Caco-2 (cell line): ENCODE results near the gene SMYD3. TPM values are rescaled to one million over a fixed set of nuclear protein-coding genes. Genes with fewer than 3 reads are reported as not detected.
"Not testable (repeated sequence)": the region's sequence is repeated elsewhere in the genome, so short reads cannot be mapped to it uniquely, and the experiment has no call there.

Source experiments
- BruUV-seq: library from RNA; stranded (reverse); fragments of 400-500 nt; replicated peaks from 2 replicates; lab custom pipeline; 2021; lab: Mats Ljungman, UMichigan
- CTCF ChIA-PET: fragments of 300-600 bp; sonication (Branson Sonifier 250); formaldehyde crosslinking; loops from one replicate; lab custom pipeline; 2022; ENCODE audit warnings: antibody characterized with exemption; lab: Charles Lee
- POLR2A ChIA-PET: fragments of 300-600 bp; sonication (Branson Sonifier 250); formaldehyde crosslinking; loops from one replicate; lab custom pipeline; 2022; ENCODE audit warnings: antibody characterized with exemption; lab: Charles Lee
- DNase-seq, 2 experiments: peaks; one replicate each; pipeline versions ENCODE4 v3.0.0 to v3.0.0-alpha.2; 2020 to 2022
- H3K27me3 ChIP-seq: replicated peaks from 2 replicates; pipeline ENCODE4 v1.6.0; 2011; ENCODE audit warnings: low read length; ENCODE audit not compliant: control insufficient read depth, insufficient read depth
- H3K36me3 ChIP-seq: 2 replicates; pipeline ENCODE4 v1.5.1; 2011; ENCODE audit warnings: low read length; ENCODE audit not compliant: control insufficient read depth, insufficient read depth
- H3K4me1 ChIP-seq: fragments of 250-450 bp; sonication (Bioruptor Pico); 2 replicates; pipeline ENCODE4 v1.5.1; 2020; ENCODE audit warnings: mild to moderate bottlenecking
- H3K4me3 ChIP-seq: 2 replicates; pipeline ENCODE4 v1.5.1; 2011; ENCODE audit warnings: low read depth, mild to moderate bottlenecking, control low read depth, low read length
- H3K9me3 ChIP-seq: fragments of 250-450 bp; sonication (Bioruptor Pico); 2 replicates; pipeline ENCODE4 v1.5.1; 2020; ENCODE audit warnings: mild to moderate bottlenecking, moderate library complexity
- H3K27ac Mint-ChIP-seq: one replicate; pipeline ENCODE4 v1.8.0; 2022; ENCODE audit warnings: mixed read lengths; ENCODE audit not compliant: unreplicated experiment
- H3K27me3 Mint-ChIP-seq: one replicate; pipeline ENCODE4 v1.8.0; 2022; ENCODE audit warnings: mixed read lengths; ENCODE audit not compliant: insufficient read depth, unreplicated experiment
- H3K36me3 Mint-ChIP-seq: one replicate; pipeline ENCODE4 v1.8.0; 2022; ENCODE audit warnings: mild to moderate bottlenecking, mixed read lengths; ENCODE audit not compliant: insufficient read depth, unreplicated experiment
- H3K4me1 Mint-ChIP-seq: one replicate; pipeline ENCODE4 v1.8.0; 2022; ENCODE audit warnings: low read depth, mixed read lengths; ENCODE audit not compliant: unreplicated experiment
- H3K4me3 Mint-ChIP-seq: one replicate; pipeline ENCODE4 v1.8.0; 2022; ENCODE audit warnings: mild to moderate bottlenecking, moderate library complexity, mixed read lengths; ENCODE audit not compliant: unreplicated experiment
- H3K9me3 Mint-ChIP-seq: one replicate; pipeline ENCODE4 v1.8.0; 2022; ENCODE audit warnings: mixed read lengths; ENCODE audit not compliant: unreplicated experiment
- intact Hi-C: fragments of 100-400 bp; cut with micrococcal nuclease; formaldehyde crosslinking; loops from one replicate; pipeline ENCODE4 v1.10.0; 2022; ENCODE audit not compliant: unreplicated experiment
- total RNA-seq: library from RNA; stranded (reverse); gene quantifications from 2 replicates; pipeline ENCODE4 v1.2.3, GENCODE V29; 2022
- TF ChIP-seq, protein P1 (sequence below), 2 experiments: fragments of 200-600 bp in 1 of 2; IDR thresholded peaks; 1 replicate in 1 of 2; 2 replicates in 1 of 2; pipeline versions ENCODE4 v1.5.1 to v1.8.0; 2011 to 2022; ENCODE audit warnings: antibody characterized with exemption in 1 of 2, control low read depth in 1 of 2, inconsistent platforms in 1 of 2, low read depth in 1 of 2, low read length in 1 of 2, mild to moderate bottlenecking in 1 of 2, moderate library complexity in 1 of 2; ENCODE audit not compliant: insufficient read depth in 1 of 2, severe bottlenecking in 1 of 2, unreplicated experiment in 1 of 2

The SMYD3 gene
- total RNA-seq, 1 experiment from 2014 or later: 33.0 TPM

DNA sequence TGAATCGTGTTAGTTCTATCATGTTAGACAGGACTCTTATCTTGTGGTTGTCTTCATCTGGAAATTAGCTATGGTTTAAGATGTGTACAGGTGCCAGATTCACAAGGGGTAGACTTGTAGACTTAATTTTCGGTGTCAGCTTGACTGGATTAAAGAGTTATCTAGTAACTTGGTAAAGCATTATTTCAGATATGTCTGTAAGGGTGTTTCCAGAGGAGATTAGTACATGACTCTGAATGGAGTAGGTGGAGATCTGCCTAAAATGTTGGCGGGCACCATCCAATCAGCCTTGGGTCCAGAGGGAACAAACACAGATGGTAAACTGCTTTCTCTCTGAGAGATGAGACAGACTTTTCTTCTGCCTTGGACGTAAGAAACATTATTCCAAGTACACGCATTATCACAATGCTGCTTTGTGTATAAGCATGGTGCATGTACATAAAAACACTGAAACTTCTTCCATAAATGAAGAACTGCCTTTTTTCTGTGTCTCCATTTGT, 434.6 kb downstream of the SMYD3 start:
- Histone ChIP-seq H3K9me3 (no peaks in the 10 kb centered on the region), H3K36me3 (no peaks in the 10 kb centered on the region), H3K4me1 (no peaks in the 10 kb centered on the region), H3K27me3 (no peaks in the 10 kb centered on the region), H3K4me3 (no peak overlapping the region)
- Mint-ChIP-seq H3K27ac (no peak overlapping the region), H3K27me3 (no peaks in the 10 kb centered on the region), H3K36me3 (peaks cover 5% of the 10 kb centered on the region), H3K9me3 (no peaks in the 10 kb centered on the region), H3K4me3 (no peak overlapping the region), H3K4me1 (no peaks in the 10 kb centered on the region)
- TF ChIP-seq, protein P1, sequence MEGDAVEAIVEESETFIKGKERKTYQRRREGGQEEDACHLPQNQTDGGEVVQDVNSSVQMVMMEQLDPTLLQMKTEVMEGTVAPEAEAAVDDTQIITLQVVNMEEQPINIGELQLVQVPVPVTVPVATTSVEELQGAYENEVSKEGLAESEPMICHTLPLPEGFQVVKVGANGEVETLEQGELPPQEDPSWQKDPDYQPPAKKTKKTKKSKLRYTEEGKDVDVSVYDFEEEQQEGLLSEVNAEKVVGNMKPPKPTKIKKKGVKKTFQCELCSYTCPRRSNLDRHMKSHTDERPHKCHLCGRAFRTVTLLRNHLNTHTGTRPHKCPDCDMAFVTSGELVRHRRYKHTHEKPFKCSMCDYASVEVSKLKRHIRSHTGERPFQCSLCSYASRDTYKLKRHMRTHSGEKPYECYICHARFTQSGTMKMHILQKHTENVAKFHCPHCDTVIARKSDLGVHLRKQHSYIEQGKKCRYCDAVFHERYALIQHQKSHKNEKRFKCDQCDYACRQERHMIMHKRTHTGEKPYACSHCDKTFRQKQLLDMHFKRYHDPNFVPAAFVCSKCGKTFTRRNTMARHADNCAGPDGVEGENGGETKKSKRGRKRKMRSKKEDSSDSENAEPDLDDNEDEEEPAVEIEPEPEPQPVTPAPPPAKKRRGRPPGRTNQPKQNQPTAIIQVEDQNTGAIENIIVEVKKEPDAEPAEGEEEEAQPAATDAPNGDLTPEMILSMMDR (IDR thresholded peaks at IDR 0.05; ENCODE audit: insufficient read depth in 1 of 2, low read depth in 1 of 2, low read length in 1 of 2, severe bottlenecking in 1 of 2, unreplicated experiment in 1 of 2): no peak
- POLR2A ChIA-PET: no interaction called here
- no TSS peak for BruUV-seq
- intact Hi-C loops: no loop called here
- no peak for DNase-seq
- CTCF ChIA-PET: no interaction called here

DNA sequence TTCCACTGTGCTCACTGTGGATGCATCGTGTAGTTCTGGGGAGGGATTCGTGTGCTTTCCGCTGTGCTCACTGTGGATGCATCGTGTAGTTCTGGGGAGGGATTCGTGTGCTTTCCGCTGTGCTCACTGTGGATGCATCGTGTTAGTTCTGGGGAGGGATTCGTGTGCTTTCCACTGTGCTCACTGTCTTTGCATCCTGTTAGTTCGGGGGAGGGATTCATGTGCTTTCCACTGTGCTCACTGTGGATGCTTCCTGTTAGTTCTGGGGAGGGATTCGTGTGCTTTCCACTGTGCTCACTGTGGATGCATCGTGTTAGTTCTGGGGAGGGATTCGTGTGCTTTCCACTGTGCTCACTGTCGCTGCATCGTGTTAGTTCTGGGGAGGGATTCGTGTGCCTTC, 435.1 kb downstream of the SMYD3 start:
- H3K9me3 Mint-ChIP-seq, DNase-seq, POLR2A ChIA-PET, BruUV-seq, H3K36me3 Mint-ChIP-seq, H3K27me3 ChIP-seq, H3K4me1 ChIP-seq, H3K27me3 Mint-ChIP-seq, H3K9me3 ChIP-seq, H3K4me1 Mint-ChIP-seq, H3K4me3 ChIP-seq, CTCF ChIA-PET, intact Hi-C loops, H3K27ac Mint-ChIP-seq, H3K36me3 ChIP-seq, H3K4me3 Mint-ChIP-seq: not testable (repeated sequence)

DNA sequence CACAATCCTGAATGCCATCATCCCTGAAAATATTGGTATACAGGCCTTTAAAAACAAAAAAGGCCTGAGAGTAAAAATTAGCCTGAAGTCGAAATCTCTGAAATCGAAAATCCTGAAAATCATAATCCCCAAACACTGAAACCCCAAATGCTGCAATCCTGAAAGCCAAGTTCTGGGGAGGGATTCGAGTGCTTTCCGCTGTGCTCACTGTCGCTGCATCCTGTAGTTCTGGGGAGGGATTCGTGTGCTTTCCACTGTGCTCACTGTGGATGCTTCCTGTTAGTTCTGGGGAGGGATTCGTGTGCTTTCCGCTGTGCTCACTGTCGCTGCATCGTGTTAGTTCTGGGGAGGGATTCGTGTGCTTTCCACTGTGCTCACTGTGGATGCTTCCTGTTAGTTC, 435.5 kb downstream of the SMYD3 start:
- H3K27ac Mint-ChIP-seq, H3K4me3 Mint-ChIP-seq, CTCF ChIA-PET, intact Hi-C loops, DNase-seq, H3K9me3 Mint-ChIP-seq, H3K36me3 ChIP-seq, H3K4me1 ChIP-seq, H3K4me3 ChIP-seq, H3K27me3 Mint-ChIP-seq, H3K36me3 Mint-ChIP-seq, POLR2A ChIA-PET, H3K27me3 ChIP-seq, H3K9me3 ChIP-seq, BruUV-seq, H3K4me1 Mint-ChIP-seq: not testable (repeated sequence)

DNA sequence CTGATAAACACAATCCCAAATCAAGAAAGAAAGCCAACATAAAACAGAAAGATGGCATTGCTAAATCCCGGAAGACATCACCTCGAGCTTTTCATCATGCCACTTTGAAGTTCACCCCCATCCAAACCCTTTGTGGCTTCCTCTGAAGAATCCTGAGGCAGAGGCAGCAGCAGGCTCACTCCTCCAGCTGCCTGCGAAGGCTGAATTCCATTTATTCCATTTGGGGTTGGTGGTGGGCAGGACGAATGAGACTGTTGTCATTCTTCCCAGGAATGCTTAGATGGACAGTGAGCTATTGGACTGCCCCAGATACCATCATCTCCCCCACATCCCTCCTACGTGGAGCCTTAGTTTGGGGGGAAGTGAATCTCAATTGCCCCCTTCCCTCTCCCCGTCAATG, 437.5 kb downstream of the SMYD3 start:
- intact Hi-C loops: no loop called here
- H3K9me3 ChIP-seq: no peaks in the 10 kb centered on the region
- H3K27me3 ChIP-seq: no peaks in the 10 kb centered on the region
- Mint-ChIP-seq H3K4me3 (no peak overlapping the region), H3K9me3 (no peaks in the 10 kb centered on the region), H3K36me3 (peaks cover 5% of the 10 kb centered on the region), H3K27ac (no peak overlapping the region), H3K4me1 (peaks cover 6% of the 10 kb centered on the region), H3K27me3 (no peaks in the 10 kb centered on the region)
- no peak overlapping the region for H3K4me3 ChIP-seq
- ChIA-PET POLR2A (no interaction called here), CTCF (no interaction called here)
- BruUV-seq: no TSS peak
- no peaks in the 10 kb centered on the region for H3K36me3 ChIP-seq
- TF ChIP-seq, protein P1 (IDR thresholded peaks at IDR 0.05; ENCODE audit: insufficient read depth in 1 of 2, low read depth in 1 of 2, low read length in 1 of 2, severe bottlenecking in 1 of 2, unreplicated experiment in 1 of 2): no peak
- H3K4me1 ChIP-seq: peaks cover 13% of the 10 kb centered on the region; the same call in 1 of the 2 replicates
- no peak for DNase-seq
